HCT116 (cell line): ENCODE measurements around the gene ACTA2. TPM values are rescaled to one million over a fixed set of nuclear protein-coding genes. Genes with fewer than 3 reads are reported as not detected.

Source experiments
- ATAC-seq: fragments of 200-7000 bp; cut with Tn5 transposase; 2 replicates; pipeline ENCODE4 v1.9.1; 2020; ENCODE audit warnings: mild to moderate bottlenecking, moderate library complexity
- BruUV-seq: library from RNA; stranded (reverse); fragments of 400-500 nt; replicated peaks from 2 replicates; lab custom pipeline; 2021; lab: Mats Ljungman, UMichigan
- CTCF ChIA-PET: fragments of 300-600 bp; sonication (Branson Sonifier 250); formaldehyde crosslinking; loops from one replicate; lab custom pipeline; 2021; ENCODE audit warnings: antibody characterized with exemption; lab: Charles Lee
- POLR2A ChIA-PET: fragments of 300-600, 350-600 bp; sonication (Branson Sonifier 250); formaldehyde crosslinking; loops from one replicate; lab custom pipeline; 2021; ENCODE audit warnings: antibody characterized with exemption; lab: Charles Lee
- RAD21 ChIA-PET, 2 experiments: fragments of 300-600 bp; sonication (Branson Sonifier 250); formaldehyde crosslinking; loops; one replicate each; lab custom pipeline; 2023; ENCODE audit warnings: low total read pairs in 2 of 2; ENCODE audit not compliant: uncharacterized antibody in 2 of 2, unreplicated experiment in 2 of 2, low non-redundant PET in 1 of 2; lab: Charles Lee
- DNase-seq: peaks from one replicate; pipeline ENCODE4 v3.0.0-alpha.2; 2010; ENCODE audit warnings: low read depth, low spot score
- H2AFZ ChIP-seq: fragments of 200-600 bp; shearing (Covaris generic), sonication (generic); 2 replicates; pipeline ENCODE4 v1.6.1; 2017; ENCODE audit warnings: low read depth, mixed run types, mixed read lengths, antibody characterized with exemption, low read length; ENCODE audit not compliant: poor library complexity, severe bottlenecking
- H3K27ac ChIP-seq: 2 replicates; pipeline ENCODE4 v1.5.1; 2012; ENCODE audit warnings: low read depth, low read length
- H3K27me3 ChIP-seq: fragments of 200-600 bp; sonication (generic); 2 replicates; pipeline ENCODE4 v1.6.1; 2016; ENCODE audit warnings: mixed run types, low read length, mixed read lengths; ENCODE audit not compliant: insufficient read depth
- H3K36me3 ChIP-seq, 2 experiments: fragments of 200-500 bp in 1 of 2; fragments of 200-600 bp in 1 of 2; sonication (Bioruptor generic) in 1 of 2; sonication (generic) in 1 of 2; 2 replicates each; pipeline versions ENCODE4 v1.5.1 to v1.6.1; 2014 to 2016; ENCODE audit warnings: low read length in 2 of 2, inconsistent platforms in 1 of 2, mixed read lengths in 1 of 2, mixed run types in 1 of 2; ENCODE audit not compliant: insufficient read depth in 2 of 2, control insufficient read depth in 1 of 2
- H3K4me1 ChIP-seq, 2 experiments: fragments of 200-600 bp in 1 of 2; sonication (generic) in 1 of 2; 2 replicates each; pipeline versions ENCODE4 v1.5.1 to v1.6.1; 2012 to 2017; ENCODE audit warnings: low read length in 2 of 2, inconsistent platforms in 1 of 2, mild to moderate bottlenecking in 1 of 2, mixed read lengths in 1 of 2, mixed run types in 1 of 2, moderate library complexity in 1 of 2; ENCODE audit not compliant: insufficient read depth in 2 of 2, control insufficient read depth in 1 of 2
- H3K4me2 ChIP-seq: fragments of 200-600 bp; sonication (generic); 2 replicates; pipeline ENCODE4 v1.6.1; 2017; ENCODE audit warnings: mixed run types, low read length, mixed read lengths
- H3K4me3 ChIP-seq, 2 experiments: fragments of 200-600 bp in 1 of 2; sonication (generic) in 1 of 2; replicated peaks in 1 of 2; 2 replicates each; pipeline ENCODE4 v1.5.1; 2011 to 2016; ENCODE audit warnings: low read length in 2 of 2, control low read depth in 1 of 2, low read depth in 1 of 2, mild to moderate bottlenecking in 1 of 2, mixed read lengths in 1 of 2, mixed run types in 1 of 2
- H3K79me2 ChIP-seq: fragments of 200-600 bp; sonication (generic); 2 replicates; pipeline ENCODE4 v1.6.1; 2017; ENCODE audit warnings: mild to moderate bottlenecking, mixed run types, low read length, moderate library complexity, mixed read lengths; ENCODE audit not compliant: insufficient read depth
- H3K9ac ChIP-seq: fragments of 200-600 bp; sonication (generic); 2 replicates; pipeline ENCODE4 v1.6.1; 2016; ENCODE audit warnings: low read length, mixed read lengths
- H3K9me2 ChIP-seq: fragments of 200-600 bp; sonication (generic), shearing (Covaris generic); 2 replicates; pipeline ENCODE4 v1.6.1; 2017; ENCODE audit warnings: mixed run types, mild to moderate bottlenecking, moderate library complexity; ENCODE audit not compliant: insufficient read depth
- H3K9me3 ChIP-seq, 2 experiments: fragments of 200-500 bp in 1 of 2; fragments of 200-600 bp in 1 of 2; sonication (Bioruptor generic) in 1 of 2; sonication (generic) in 1 of 2; 2 replicates each; pipeline ENCODE4 v1.6.1; 2014 to 2017; ENCODE audit warnings: low read length in 2 of 2, mixed read lengths in 2 of 2, inconsistent platforms in 1 of 2, low read depth in 1 of 2, mild to moderate bottlenecking in 1 of 2, mixed run types in 1 of 2, moderate library complexity in 1 of 2; ENCODE audit not compliant: control insufficient read depth in 1 of 2, insufficient read depth in 1 of 2
- H4K20me1 ChIP-seq: fragments of 200-600 bp; sonication (generic), shearing (Covaris generic); 2 replicates; pipeline ENCODE4 v1.6.1; 2017; ENCODE audit warnings: mixed run types, mild to moderate bottlenecking, moderate library complexity; ENCODE audit not compliant: insufficient read depth
- ATF3 ChIP-seq: IDR thresholded peaks from 2 replicates; pipeline ENCODE4 v1.6.1; 2012
- CBX3 ChIP-seq: IDR thresholded peaks from 2 replicates; pipeline ENCODE4 v1.6.1; 2012; ENCODE audit warnings: low read depth
- EGR1 ChIP-seq: IDR thresholded peaks from 2 replicates; pipeline ENCODE4 v1.6.1; 2012; ENCODE audit warnings: low read depth
- ELF1 ChIP-seq: IDR thresholded peaks from 2 replicates; pipeline ENCODE4 v1.6.1; 2012; ENCODE audit warnings: low read depth, borderline replicate concordance
- EZH2 ChIP-seq: fragments of 200-600 bp; sonication (generic); IDR thresholded peaks from 2 replicates; pipeline ENCODE4 v1.6.1; 2017; ENCODE audit warnings: antibody characterized with exemption, mixed run types
- FOSL1 ChIP-seq: IDR thresholded peaks from 2 replicates; pipeline ENCODE4 v1.6.1; 2012; ENCODE audit warnings: low read depth
- MAX ChIP-seq: IDR thresholded peaks from 2 replicates; pipeline ENCODE4 v1.6.1; 2012
- POLR2AphosphoS5 ChIP-seq: IDR thresholded peaks from 2 replicates; pipeline ENCODE4 v1.6.1; 2011; ENCODE audit warnings: mild to moderate bottlenecking, low read depth, low read length, moderate library complexity
- RAD21 ChIP-seq: IDR thresholded peaks from 2 replicates; pipeline ENCODE4 v1.6.1; 2012; ENCODE audit warnings: low read depth, mild to moderate bottlenecking
- SIN3A ChIP-seq: IDR thresholded peaks from 2 replicates; pipeline ENCODE4 v1.6.1; 2012; ENCODE audit warnings: low read depth
- SP1 ChIP-seq: IDR thresholded peaks from 2 replicates; pipeline ENCODE4 v1.6.1; 2012; ENCODE audit warnings: low read depth
- ZFX ChIP-seq: fragments of 450-650 bp; IDR thresholded peaks from 2 replicates; pipeline ENCODE4 v1.6.1; 2017
- intact Hi-C: fragments of 100-400 bp; cut with micrococcal nuclease; formaldehyde crosslinking; loops from 2 replicates; pipeline ENCODE4 v1.10.0; 2022
- total RNA-seq: library from RNA; stranded (reverse); gene quantifications from one replicate; pipeline ENCODE4 v1.2.1, GENCODE V29; 2021; ENCODE audit not compliant: unreplicated experiment

The ACTA2 gene
- total RNA-seq, 1 experiment from 2014 or later, result 9.4 TPM

- TF ChIP-seq ATF3 (no peak), FOSL1 (no peak), EGR1 (no peak), ZFX (no peak), SIN3A (no peak)
Observed at GRCh38 chr10:88938039-88938438, 14.5 kb downstream of the ACTA2 start (continued).

- no peak overlapping the region for H3K4me3 ChIP-seq
- ChIA-PET CTCF (interaction anchor here (1.0 to 1.3 kb wide), 3 partner anchors 50 to 277 kb away, joined by 3 to 5 read pairs (median 4); no protein-coding TSS in a partner anchor), RAD21 (no interaction called here)
- intact Hi-C loops, result no loop called here
- H3K27ac ChIP-seq, result no peak overlapping the region
- BruUV-seq, result no TSS peak
- no peak overlapping the region for H2AFZ ChIP-seq
- H3K79me2 ChIP-seq, result no peaks in the 10 kb centered on the region
- ATAC-seq, result no peak
- no peak for TF ChIP-seq ATF3
- TF ChIP-seq MAX, result no peak
- no peak for TF ChIP-seq SP1
- TF ChIP-seq EZH2, result no peak
- no peak for TF ChIP-seq SIN3A
- TF ChIP-seq ELF1, result no peak
- no peak for TF ChIP-seq CBX3
- no peak for TF ChIP-seq RAD21
- TF ChIP-seq FOSL1, result no peak
- TF ChIP-seq POLR2AphosphoS5, result no peak
- TF ChIP-seq, all 23 proteins: peak for 0
- H3K4me1 ChIP-seq, result peaks cover 7 to 16% of the 10 kb centered on the region in 2 experiments; a peak in 3 of 4 replicates
- no peaks in the 10 kb centered on the region for H3K36me3 ChIP-seq
- H4K20me1 ChIP-seq, result no peaks in the 10 kb centered on the region
- H3K9me3 ChIP-seq, result no peaks in the 10 kb centered on the region
- no peak for DNase-seq
- POLR2A ChIA-PET, result interaction anchor here (1.1 kb wide), 1 partner anchor 102 kb away, joined by 3 read pairs; no protein-coding TSS in a partner anchor
- H3K27me3 ChIP-seq, result no peaks in the 10 kb centered on the region
- no peak overlapping the region for H3K9ac ChIP-seq
- H3K4me2 ChIP-seq, result no peak overlapping the region
- no peaks in the 10 kb centered on the region for H3K9me2 ChIP-seq
Observed at GRCh38 chr10:88936656-88937055, 15.9 kb downstream of the ACTA2 start.
